ENCODE results near the gene LRRC53.

GRCh38 chr1:74502432-74502831 lies 10.0 kb downstream of the LRRC53 start:
- TF ChIP-seq POLR2A (IDR thresholded peaks at IDR 0.05) (no peak), CTCF (IDR thresholded peaks at IDR 0.05) (no peak)

Data from Peyer's patch (tissue), 4 donors.